ENCODE data around the gene XXYLT1.

XXYLT1 gene

GRCh38 chr3:195255571-195256501 is 15.1 kb downstream of the XXYLT1 start:
- DNase-seq (ENCODE audit: low read depth in 2 of 2), result no peak
- H3K4me3 ChIP-seq (replicated peaks in 1 of 2; ENCODE audit: low read depth in 2 of 2, low read length in 2 of 2), result no peak overlapping the region
- TF ChIP-seq CTCF (IDR thresholded peaks at IDR 0.05; ENCODE audit: low read depth, low read length), result no peak

- DNase-seq (ENCODE audit: low read depth in 2 of 2), result no peak
- H3K4me3 ChIP-seq (replicated peaks in 1 of 2; ENCODE audit: low read depth in 2 of 2, low read length in 2 of 2), result no peak overlapping the region
- TF ChIP-seq CTCF (IDR thresholded peaks at IDR 0.05; ENCODE audit: low read depth, low read length), result no peak
Measured at GRCh38 chr3:195255176-195255500, 15.8 kb downstream of the XXYLT1 start.

- no peak overlapping the region for H3K4me3 ChIP-seq (replicated peaks in 1 of 2; ENCODE audit: low read depth in 2 of 2, low read length in 2 of 2)
- DNase-seq (ENCODE audit: low read depth in 2 of 2), result no peak
- no peak for TF ChIP-seq CTCF (IDR thresholded peaks at IDR 0.05; ENCODE audit: low read depth, low read length)
Measured at GRCh38 chr3:195254454-195255175, 16.3 kb downstream of the XXYLT1 start.

GRCh38 chr3:195253923-195254432 is 17.0 kb downstream of the XXYLT1 start:
- no peak for DNase-seq (ENCODE audit: low read depth in 2 of 2)
- H3K4me3 ChIP-seq (replicated peaks in 1 of 2; ENCODE audit: low read depth in 2 of 2, low read length in 2 of 2), result no peak overlapping the region
- TF ChIP-seq CTCF (IDR thresholded peaks at IDR 0.05; ENCODE audit: low read depth, low read length), result no peak

GRCh38 chr3:195251336-195252065 is 19.5 kb downstream of the XXYLT1 start:
- H3K4me3 ChIP-seq (replicated peaks in 1 of 2; ENCODE audit: low read depth in 2 of 2, low read length in 2 of 2), result no peak overlapping the region
- no peak for DNase-seq (ENCODE audit: low read depth in 2 of 2)
- TF ChIP-seq CTCF (IDR thresholded peaks at IDR 0.05; ENCODE audit: low read depth, low read length), result no peak

GRCh38 chr3:195250473-195251251 is 20.3 kb downstream of the XXYLT1 start:
- no peak overlapping the region for H3K4me3 ChIP-seq (replicated peaks in 1 of 2; ENCODE audit: low read depth in 2 of 2, low read length in 2 of 2)
- peak; percentile 54 for TF ChIP-seq CTCF (IDR thresholded peaks at IDR 0.05; ENCODE audit: low read depth, low read length)
- peak; percentile 46 to 70 for DNase-seq (ENCODE audit: low read depth in 2 of 2)

Data from cardiac fibroblast (primary cell).